ENCODE data around the gene PGRMC2.

DNA sequence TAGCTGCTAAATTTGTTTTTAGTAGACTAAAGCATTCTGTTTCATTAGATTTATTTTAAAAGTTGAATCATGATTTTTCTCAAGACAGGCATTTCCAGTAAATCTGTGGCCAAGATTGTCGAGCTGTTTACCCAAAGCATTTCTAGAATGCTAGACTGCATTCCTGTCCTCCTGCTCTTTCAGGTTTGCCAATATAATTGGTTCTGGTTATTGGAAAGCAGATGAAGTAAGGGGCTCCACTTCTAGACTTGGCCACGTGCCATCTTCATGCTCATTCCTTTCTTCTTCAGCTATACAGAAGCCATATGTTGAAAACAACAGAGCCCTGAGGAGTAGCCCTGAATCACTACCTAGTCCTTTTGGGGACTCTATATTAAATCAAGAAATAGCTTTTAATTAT lies 62.5 kb downstream of the PGRMC2 start:
- TF ChIP-seq POLR2A (IDR thresholded peaks at IDR 0.05; ENCODE audit: low read length): no peak
- no peak for TF ChIP-seq GATA1 (IDR thresholded peaks at IDR 0.05; ENCODE audit: low read depth, low read length)

All from erythroblast (primary cell).